Measurements from ENCODE around the gene ST8SIA5. TPM values are rescaled to one million over a fixed set of nuclear protein-coding genes. Genes with fewer than 3 reads are reported as not detected.

ST8SIA5 gene
- total and polyA plus RNA-seq, 9 of the 15 experiments (the other 6 are each of a cell fraction or from before 2014, with no cell fraction given), result 0.03 to 0.33 (median 0.06) TPM; not detected in 5

DNA sequence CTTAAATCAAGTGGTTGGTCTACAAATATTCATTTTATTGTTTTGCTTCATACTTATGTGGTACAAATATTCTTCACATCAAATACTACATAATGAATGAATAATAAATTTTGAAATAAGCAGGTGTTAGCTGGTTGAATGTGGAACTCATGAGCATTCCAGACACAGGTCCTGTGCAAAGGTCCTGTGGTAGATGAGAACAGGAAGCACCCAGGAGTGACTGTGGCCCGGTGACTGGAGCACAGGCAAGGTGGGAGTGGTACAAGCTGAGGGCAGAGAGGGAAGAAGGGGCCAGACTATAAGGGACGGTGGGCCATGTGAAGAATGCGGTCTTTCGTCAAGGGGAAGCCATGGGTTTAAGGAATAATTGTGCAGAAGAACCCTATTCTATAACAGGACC, 73.6 kb downstream of the ST8SIA5 start:
- no peak for DNase-seq (ENCODE audit: extremely low read depth in 1 of 4, low spot score in 3 of 4)
- H4K20me1 ChIP-seq (replicated peaks; ENCODE audit: control insufficient read depth, insufficient read depth, low read length), result no peaks in the 10 kb centered on the region; the same call in 1 of the 2 replicates
- H3K9me1 ChIP-seq (ENCODE audit: control insufficient read depth, insufficient read depth, low read length), result no peaks in the 10 kb centered on the region
- H3K27me3 ChIP-seq (ENCODE audit: control insufficient read depth in 2 of 2, insufficient read depth in 2 of 2, low read length in 2 of 2), result peaks cover 0 to 39% of the 10 kb centered on the region in 2 experiments; a peak in 4 of 5 replicates
- H3K4me1 ChIP-seq (replicated peaks in 1 of 2; ENCODE audit: control insufficient read depth in 2 of 2, insufficient read depth in 2 of 2, low read length in 2 of 2), result peaks cover 0 to 8% of the 10 kb centered on the region in 2 experiments; a peak in 2 of 5 replicates
- H3K9ac ChIP-seq (ENCODE audit: insufficient read depth in 1 of 2, low read depth in 2 of 2, low read length in 2 of 2), result no peak overlapping the region
- ATAC-seq, result no peak
- no peak for TF ChIP-seq CCAR2 (IDR thresholded peaks at IDR 0.05; ENCODE audit: low read depth, low read length)
- TF ChIP-seq, protein P1, sequence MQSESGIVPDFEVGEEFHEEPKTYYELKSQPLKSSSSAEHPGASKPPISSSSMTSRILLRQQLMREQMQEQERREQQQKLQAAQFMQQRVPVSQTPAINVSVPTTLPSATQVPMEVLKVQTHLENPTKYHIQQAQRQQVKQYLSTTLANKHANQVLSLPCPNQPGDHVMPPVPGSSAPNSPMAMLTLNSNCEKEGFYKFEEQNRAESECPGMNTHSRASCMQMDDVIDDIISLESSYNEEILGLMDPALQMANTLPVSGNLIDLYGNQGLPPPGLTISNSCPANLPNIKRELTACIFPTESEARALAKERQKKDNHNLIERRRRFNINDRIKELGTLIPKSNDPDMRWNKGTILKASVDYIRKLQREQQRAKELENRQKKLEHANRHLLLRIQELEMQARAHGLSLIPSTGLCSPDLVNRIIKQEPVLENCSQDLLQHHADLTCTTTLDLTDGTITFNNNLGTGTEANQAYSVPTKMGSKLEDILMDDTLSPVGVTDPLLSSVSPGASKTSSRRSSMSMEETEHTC (IDR thresholded peaks at IDR 0.05), result no peak
- peak; percentile 43 for TF ChIP-seq RBM25 (IDR thresholded peaks at IDR 0.05; ENCODE audit: low read depth, low read length, severe bottlenecking)
- TF ChIP-seq, protein P2, sequence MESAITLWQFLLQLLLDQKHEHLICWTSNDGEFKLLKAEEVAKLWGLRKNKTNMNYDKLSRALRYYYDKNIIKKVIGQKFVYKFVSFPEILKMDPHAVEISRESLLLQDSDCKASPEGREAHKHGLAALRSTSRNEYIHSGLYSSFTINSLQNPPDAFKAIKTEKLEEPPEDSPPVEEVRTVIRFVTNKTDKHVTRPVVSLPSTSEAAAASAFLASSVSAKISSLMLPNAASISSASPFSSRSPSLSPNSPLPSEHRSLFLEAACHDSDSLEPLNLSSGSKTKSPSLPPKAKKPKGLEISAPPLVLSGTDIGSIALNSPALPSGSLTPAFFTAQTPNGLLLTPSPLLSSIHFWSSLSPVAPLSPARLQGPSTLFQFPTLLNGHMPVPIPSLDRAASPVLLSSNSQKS (CRISPR knock-in tag; IDR thresholded peaks at IDR 0.05), result no peak
- in situ Hi-C loops (cut with MboI), result no loop called here
- no peak overlapping the region for H3K27ac ChIP-seq (ENCODE audit: extremely low read depth, low read depth, low read length)
- no peak overlapping the region for H2AFZ ChIP-seq (ENCODE audit: low read depth, low read length)
- no TSS peak for BruUV-seq (replicated peaks)
- no peaks in the 10 kb centered on the region for H3K79me2 ChIP-seq (ENCODE audit: control insufficient read depth, insufficient read depth, low read length)
- no peak overlapping the region for H3K4me2 ChIP-seq (ENCODE audit: insufficient read depth, low read length)
- H3K9me3 ChIP-seq (replicated peaks; ENCODE audit: control insufficient read depth, insufficient read depth, low read depth, low read length), result no peaks in the 10 kb centered on the region
- FAIRE-seq, result no peak
- no peaks in the 10 kb centered on the region for H3K36me3 ChIP-seq (ENCODE audit: control insufficient read depth, insufficient read depth, low read length)
- 9% methylated on average over 4 of the region's 4 CpGs for WGBS (ENCODE audit: insufficient coverage, low coverage, missing lambda C conversion rate)
- ChIA-PET CTCF (ENCODE audit: low intra/inter-chr PET ratio) (no interaction called here), POLR2A (no interaction called here)
- no peak overlapping the region for H3K4me3 ChIP-seq
- intact Hi-C loops (cut with micrococcal nuclease), result no loop called here
